GM23338 (cell line): ENCODE data around the gene ZMYM4. TPM values are rescaled to one million over a fixed set of nuclear protein-coding genes. Genes with fewer than 3 reads are reported as not detected.

Experiments
- ATAC-seq: fragments of 200-7000 bp; cut with Tn5 transposase; 3 replicates; pipeline ENCODE4 v1.9.1; 2020
- DNase-seq: peaks from one replicate; pipeline ENCODE4 v3.0.0-alpha.2; 2015; ENCODE audit warnings: low spot score
- H2AFZ ChIP-seq: fragments of 200-600 bp; sonication (generic); 2 replicates; pipeline ENCODE4 v1.8.0; 2016; ENCODE audit warnings: antibody characterized with exemption, mild to moderate bottlenecking, moderate library complexity
- H3F3A ChIP-seq: fragments of 200-600 bp; sonication (generic); replicated peaks from 2 replicates; pipeline ENCODE4 v1.8.0; 2017; ENCODE audit warnings: antibody characterized with exemption, mixed run types, low read depth
- H3K27ac ChIP-seq: fragments of 200-600 bp; sonication (generic); 2 replicates; pipeline ENCODE4 v1.6.1; 2016; ENCODE audit warnings: low read depth
- H3K27me3 ChIP-seq: fragments of 200-600 bp; sonication (generic); 2 replicates; pipeline ENCODE4 v1.8.0; 2016; ENCODE audit warnings: mild to moderate bottlenecking, mixed run types, moderate library complexity; ENCODE audit not compliant: insufficient read depth
- H3K36me3 ChIP-seq: fragments of 200-600 bp; sonication (generic); 2 replicates; pipeline ENCODE4 v1.8.0; 2016; ENCODE audit warnings: mild to moderate bottlenecking; ENCODE audit not compliant: insufficient read depth
- H3K4me1 ChIP-seq: fragments of 200-600 bp; sonication (generic); 2 replicates; pipeline ENCODE4 v1.8.0; 2016; ENCODE audit warnings: mild to moderate bottlenecking, moderate library complexity; ENCODE audit not compliant: insufficient read depth
- H3K4me2 ChIP-seq: fragments of 200-600 bp; sonication (generic); 2 replicates; pipeline ENCODE4 v1.7.1; 2017; ENCODE audit warnings: mixed run types
- H3K4me3 ChIP-seq: fragments of 200-600 bp; sonication (generic); 2 replicates; pipeline ENCODE4 v1.6.1; 2016; ENCODE audit warnings: mixed run types
- H3K79me2 ChIP-seq: fragments of 200-600 bp; sonication (generic); replicated peaks from 2 replicates; pipeline ENCODE4 v1.8.0; 2017; ENCODE audit warnings: mild to moderate bottlenecking; ENCODE audit not compliant: insufficient read depth
- H3K9me2 ChIP-seq: fragments of 200-600 bp; sonication (generic); 2 replicates; pipeline ENCODE4 v1.8.0; 2017; ENCODE audit not compliant: insufficient read depth
- H4K20me1 ChIP-seq: fragments of 200-600 bp; sonication (generic); replicated peaks from 2 replicates; pipeline ENCODE4 v1.8.0; 2017; ENCODE audit warnings: mild to moderate bottlenecking; ENCODE audit not compliant: insufficient read depth
- H3K27ac Mint-ChIP-seq: 2 replicates; pipeline ENCODE4 v1.8.0; 2020; ENCODE audit warnings: inconsistent platforms, mild to moderate bottlenecking, moderate library complexity, mixed read lengths
- H3K27me3 Mint-ChIP-seq: 3 replicates; pipeline ENCODE4 v1.8.0; 2022; ENCODE audit warnings: low read depth, mild to moderate bottlenecking, moderate library complexity, mixed read lengths, inconsistent platforms; ENCODE audit not compliant: insufficient read depth, poor library complexity
- H3K36me3 Mint-ChIP-seq: 3 replicates; pipeline ENCODE4 v1.8.0; 2021; ENCODE audit warnings: low read depth, mild to moderate bottlenecking, inconsistent platforms, moderate library complexity, mixed read lengths
- H3K4me1 Mint-ChIP-seq: 3 replicates; pipeline ENCODE4 v1.8.0; 2020; ENCODE audit warnings: mild to moderate bottlenecking, inconsistent platforms, mixed read lengths
- H3K4me3 Mint-ChIP-seq: 3 replicates; pipeline ENCODE4 v1.8.0; 2021; ENCODE audit warnings: moderate library complexity, mild to moderate bottlenecking, inconsistent platforms, mixed read lengths
- H3K9me3 Mint-ChIP-seq: 3 replicates; pipeline ENCODE4 v1.8.0; 2020; ENCODE audit warnings: moderate library complexity, mild to moderate bottlenecking, inconsistent platforms, mixed read lengths
- CREB1 ChIP-seq: fragments of 250-450 bp; sonication (Bioruptor Pico); IDR thresholded peaks from 2 replicates; pipeline ENCODE4 v1.5.0; 2020; ENCODE audit warnings: low read depth, mild to moderate bottlenecking, moderate library complexity
- CTCF ChIP-seq, 2 experiments: fragments of 200-600 bp in 1 of 2; sonication (generic) in 1 of 2; conservative IDR thresholded peaks; 2 replicates each; pipeline versions ENCODE4 v1.5.1 to v1.6.1; 2016 to 2017; ENCODE audit warnings: antibody characterized with exemption in 2 of 2, low read depth in 2 of 2, mild to moderate bottlenecking in 2 of 2, moderate library complexity in 1 of 2
- JUNB ChIP-seq: IDR thresholded peaks from one replicate; pipeline ENCODE4 v1.6.1; 2016; ENCODE audit warnings: antibody characterized with exemption; ENCODE audit not compliant: unreplicated experiment
- NANOG ChIP-seq: IDR thresholded peaks from 2 replicates; pipeline ENCODE4 v1.6.1; 2016; ENCODE audit warnings: antibody characterized with exemption, borderline replicate concordance
- POLR2AphosphoS5 ChIP-seq: IDR thresholded peaks from 2 replicates; pipeline ENCODE4 v1.6.1; 2016; ENCODE audit warnings: antibody characterized with exemption, low read depth
- STAT1 ChIP-seq: IDR thresholded peaks from one replicate; pipeline ENCODE4 v1.6.1; 2016; ENCODE audit warnings: antibody characterized with exemption; ENCODE audit not compliant: unreplicated experiment
- ZNF331 ChIP-seq: fragments of 250-450 bp; sonication (Bioruptor Pico); IDR thresholded peaks from 2 replicates; pipeline ENCODE4 v1.5.0; 2020; ENCODE audit warnings: low read depth, mild to moderate bottlenecking, moderate library complexity
- ZNF462 ChIP-seq: fragments of 250-450 bp; sonication (Bioruptor Pico); IDR thresholded peaks from 2 replicates; pipeline ENCODE4 v1.5.0; 2020; ENCODE audit warnings: mild to moderate bottlenecking, moderate library complexity
- polyA plus RNA-seq: library from polyadenylated mRNA; unstranded; fragments of >200 nt; fragmentation: Nextera tagmentation; extraction: Ambion mirVana; gene quantifications from 2 replicates; pipeline ENCODE4 v1.2.1, GENCODE V29; 2016
- total RNA-seq: library from RNA; depleted of rRNA; stranded (reverse); fragments of >200 nt; shearing (Covaris generic); gene quantifications from 2 replicates; pipeline ENCODE4 v1.2.3, GENCODE V29; 2014

The ZMYM4 gene
- total and polyA plus RNA-seq, 2 experiments from 2014 or later: 65.4 to 68.5 TPM

- TF ChIP-seq ZNF462 (CRISPR knock-in tag) (no peak), CTCF (conservative IDR thresholded peaks at IDR 0.05; ENCODE audit: low read depth in 2 of 2) (no peak)
These were observed 56.0 kb downstream of the ZMYM4 start (continued) for GRCh38 chr1:35324486-35324885.

DNA sequence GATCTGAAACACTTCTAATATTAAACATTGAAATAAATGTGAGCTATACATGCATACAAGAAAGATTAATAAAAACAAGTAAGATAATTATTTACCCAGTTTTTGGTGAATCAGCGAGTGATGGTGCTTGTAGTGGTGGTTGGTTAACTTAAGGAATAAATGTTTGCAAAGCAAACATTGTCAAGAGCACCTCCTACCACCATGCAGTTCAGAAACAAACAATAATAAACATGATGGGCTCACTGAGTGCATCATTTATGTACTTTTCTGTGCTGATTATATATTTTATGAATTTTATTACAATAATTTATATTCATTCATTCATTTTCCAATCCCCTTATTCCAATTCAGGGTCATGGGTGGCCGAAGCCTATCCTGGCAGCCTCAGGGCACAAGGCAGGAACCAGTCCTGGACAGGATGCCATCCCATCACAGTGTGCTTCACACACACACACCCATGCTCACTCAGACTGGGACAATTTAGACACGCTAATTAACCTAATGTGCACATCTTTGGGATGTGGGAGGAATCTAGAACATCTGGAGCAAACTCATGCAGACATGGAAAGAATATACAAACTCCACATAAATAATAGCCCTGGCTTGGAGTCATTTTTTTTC is 57.8 kb downstream of the ZMYM4 start:
- peaks cover 12% of the 10 kb centered on the region for H3K36me3 Mint-ChIP-seq

More for the DNA sequence above, 57.8 kb downstream of the ZMYM4 start:
- H3K4me1 Mint-ChIP-seq: no peaks in the 10 kb centered on the region; the same call in 2 of the 3 replicates
- no peak overlapping the region for H2AFZ ChIP-seq
- H3K4me3 ChIP-seq: no peak overlapping the region
- TF ChIP-seq JUNB (no peak), CREB1 (CRISPR knock-in tag) (no peak), NANOG (no peak), ZNF462 (CRISPR knock-in tag) (no peak), STAT1 (no peak), POLR2AphosphoS5 (no peak), ZNF331 (CRISPR knock-in tag) (no peak)
- H3K79me2 ChIP-seq: peaks cover 52% of the 10 kb centered on the region
- H3K27ac ChIP-seq: no peak overlapping the region
- H3K27ac Mint-ChIP-seq: no peak overlapping the region
- peaks cover 9% of the 10 kb centered on the region; the same call in 1 of the 2 replicates for H4K20me1 ChIP-seq
- H3K4me1 ChIP-seq: no peaks in the 10 kb centered on the region
- H3K27me3 ChIP-seq: no peaks in the 10 kb centered on the region
- H3K4me3 Mint-ChIP-seq: no peak overlapping the region
- no peaks in the 10 kb centered on the region for H3K27me3 Mint-ChIP-seq
- no peak for DNase-seq
- H3K9me2 ChIP-seq: no peaks in the 10 kb centered on the region
- no peaks in the 10 kb centered on the region for H3K36me3 ChIP-seq
- no peak for ATAC-seq
- no peaks in the 10 kb centered on the region for H3F3A ChIP-seq
- no peak overlapping the region for H3K4me2 ChIP-seq
- no peaks in the 10 kb centered on the region for H3K9me3 Mint-ChIP-seq
